Ammon's horn (tissue), 1 donor: ENCODE results near the gene TEX11.
A peak's percentile ranks its signal among the peaks of the same experiment; 100 is the strongest.

Source experiments
- DNase-seq: peaks from one replicate; pipeline ENCODE4 v3.0.0-alpha.2; 2016; ENCODE audit warnings: low spot score

The TEX11 gene

GRCh38 chrX:70496491-70496890 is 412.0 kb downstream of the TEX11 start:
- no peak for DNase-seq

GRCh38 chrX:70494441-70494840 is 414.1 kb downstream of the TEX11 start:
- DNase-seq: no peak

- no peak for DNase-seq
These were observed 419.7 kb downstream of the TEX11 start for GRCh38 chrX:70488856-70489255.

- DNase-seq: no peak
These were observed 423.0 kb downstream of the TEX11 start for GRCh38 chrX:70485466-70485865.

GRCh38 chrX:70482300-70482699 is 426.2 kb downstream of the TEX11 start:
- no peak for DNase-seq

- DNase-seq: no peak
These were observed 426.8 kb downstream of the TEX11 start for GRCh38 chrX:70481471-70482270.

- DNase-seq: peak; percentile 8
These were observed 427.9 kb downstream of the TEX11 start for GRCh38 chrX:70480660-70481018.

GRCh38 chrX:70479922-70480659 is 428.4 kb downstream of the TEX11 start:
- DNase-seq: no peak

GRCh38 chrX:70479247-70479921 is 429.1 kb downstream of the TEX11 start:
- no peak for DNase-seq
